GM21723 (cell line): ENCODE results near the gene JDP2.

Experiments
- ATAC-seq: cut with Tn5 transposase; IDR thresholded peaks from one replicate; pipeline ENCODE4 v1.9.1; 2021; ENCODE audit warnings: mild to moderate bottlenecking, moderate library complexity; ENCODE audit not compliant: unreplicated experiment

JDP2 gene

GRCh38 chr14:75479770-75480600 lies 52.2 kb downstream of the JDP2 start:
- ATAC-seq = peak; percentile 94

- no peak for ATAC-seq
Measured at GRCh38 chr14:75482366-75482765, 54.5 kb downstream of the JDP2 start.

GRCh38 chr14:75484711-75485429 lies 57.0 kb downstream of the JDP2 start:
- ATAC-seq = no peak

- ATAC-seq = no peak
Measured at GRCh38 chr14:75486318-75486717, 58.5 kb downstream of the JDP2 start.

- ATAC-seq = peak; percentile 73
Measured at GRCh38 chr14:75487155-75487671, 59.4 kb downstream of the JDP2 start.

- ATAC-seq = no peak
Measured at GRCh38 chr14:75489480-75489837, 61.6 kb downstream of the JDP2 start.

- no peak for ATAC-seq
Measured at GRCh38 chr14:75491376-75491978, 63.7 kb downstream of the JDP2 start.

GRCh38 chr14:75492832-75493591 lies 65.2 kb downstream of the JDP2 start:
- no peak for ATAC-seq

- no peak for ATAC-seq
Measured at GRCh38 chr14:75493592-75494087, 65.8 kb downstream of the JDP2 start.

- ATAC-seq = no peak
Measured at GRCh38 chr14:75494896-75495295, 67.1 kb downstream of the JDP2 start.

- ATAC-seq = no peak
Measured at GRCh38 chr14:75495399-75495798, 67.6 kb downstream of the JDP2 start.

- ATAC-seq = no peak
Measured at GRCh38 chr14:75495882-75496281, 68.1 kb downstream of the JDP2 start.

GRCh38 chr14:75496755-75497154 lies 68.9 kb downstream of the JDP2 start:
- ATAC-seq = no peak

- ATAC-seq = no peak
Measured at GRCh38 chr14:75497191-75497590, 69.4 kb downstream of the JDP2 start.

- ATAC-seq = no peak
Measured at GRCh38 chr14:75497701-75498100, 69.9 kb downstream of the JDP2 start.

GRCh38 chr14:75499084-75499875 lies 71.5 kb downstream of the JDP2 start:
- ATAC-seq = peak; percentile 64

GRCh38 chr14:75501080-75501479 lies 73.3 kb downstream of the JDP2 start:
- no peak for ATAC-seq

- no peak for ATAC-seq
Measured at GRCh38 chr14:75504411-75504810, 76.6 kb downstream of the JDP2 start.

GRCh38 chr14:75506930-75507329 lies 79.1 kb downstream of the JDP2 start:
- no peak for ATAC-seq

- no peak for ATAC-seq
Measured at GRCh38 chr14:75510547-75510946, 82.7 kb downstream of the JDP2 start.
